Measurements from ENCODE around the gene CAMTA1.

CAMTA1 gene

DNA sequence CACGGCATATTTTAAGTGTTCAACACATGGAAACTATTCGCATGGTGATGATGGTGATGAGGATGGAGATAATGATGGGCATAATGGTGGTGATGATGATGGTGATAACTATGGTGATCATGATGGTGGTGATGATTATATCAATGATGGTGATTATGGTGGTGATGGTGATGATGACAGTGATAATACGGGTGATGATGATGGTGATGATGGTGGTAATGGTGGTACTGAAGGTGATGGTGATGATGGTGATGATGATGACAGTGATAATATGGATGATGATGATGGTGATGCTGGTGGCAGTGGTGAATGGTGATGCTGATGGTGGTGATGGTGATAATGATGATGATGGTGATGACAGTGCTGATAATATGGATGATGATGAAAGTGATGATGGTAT, 644.0 kb downstream of the CAMTA1 start:
- ChIA-PET POLR2A (no interaction called here), CTCF (no interaction called here)
- TF ChIP-seq TARDBP (IDR thresholded peaks at IDR 0.05) (no peak), SUZ12 (IDR thresholded peaks at IDR 0.05) (no peak), ZNF384 (IDR thresholded peaks at IDR 0.05) (no peak), FOXM1 (IDR thresholded peaks at IDR 0.05; ENCODE audit: borderline replicate concordance) (no peak), BHLHE40 (IDR thresholded peaks at IDR 0.05; ENCODE audit: borderline replicate concordance) (no peak), NFRKB (IDR thresholded peaks at IDR 0.05) (no peak), LEF1 (IDR thresholded peaks at IDR 0.05; ENCODE audit: borderline replicate concordance) (no peak), CTBP1 (IDR thresholded peaks at IDR 0.05; ENCODE audit: borderline replicate concordance) (no peak), ELF4 (IDR thresholded peaks at IDR 0.05) (no peak), HDGF (IDR thresholded peaks at IDR 0.05; ENCODE audit: borderline replicate concordance) (no peak), L3MBTL2 (conservative IDR thresholded peaks at IDR 0.05) (no peak), ARNT (IDR thresholded peaks at IDR 0.05) (no peak), SP1 (IDR thresholded peaks at IDR 0.05) (no peak), FOXK2 (IDR thresholded peaks at IDR 0.05) (no peak), FOXA1 (IDR thresholded peaks at IDR 0.05) (no peak)
- TF ChIP-seq, protein P1, sequence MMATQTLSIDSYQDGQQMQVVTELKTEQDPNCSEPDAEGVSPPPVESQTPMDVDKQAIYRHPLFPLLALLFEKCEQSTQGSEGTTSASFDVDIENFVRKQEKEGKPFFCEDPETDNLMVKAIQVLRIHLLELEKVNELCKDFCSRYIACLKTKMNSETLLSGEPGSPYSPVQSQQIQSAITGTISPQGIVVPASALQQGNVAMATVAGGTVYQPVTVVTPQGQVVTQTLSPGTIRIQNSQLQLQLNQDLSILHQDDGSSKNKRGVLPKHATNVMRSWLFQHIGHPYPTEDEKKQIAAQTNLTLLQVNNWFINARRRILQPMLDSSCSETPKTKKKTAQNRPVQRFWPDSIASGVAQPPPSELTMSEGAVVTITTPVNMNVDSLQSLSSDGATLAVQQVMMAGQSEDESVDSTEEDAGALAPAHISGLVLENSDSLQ (IDR thresholded peaks at IDR 0.05): no peak
- DNase-seq (ENCODE audit: extremely low spot score): no peak

DNA sequence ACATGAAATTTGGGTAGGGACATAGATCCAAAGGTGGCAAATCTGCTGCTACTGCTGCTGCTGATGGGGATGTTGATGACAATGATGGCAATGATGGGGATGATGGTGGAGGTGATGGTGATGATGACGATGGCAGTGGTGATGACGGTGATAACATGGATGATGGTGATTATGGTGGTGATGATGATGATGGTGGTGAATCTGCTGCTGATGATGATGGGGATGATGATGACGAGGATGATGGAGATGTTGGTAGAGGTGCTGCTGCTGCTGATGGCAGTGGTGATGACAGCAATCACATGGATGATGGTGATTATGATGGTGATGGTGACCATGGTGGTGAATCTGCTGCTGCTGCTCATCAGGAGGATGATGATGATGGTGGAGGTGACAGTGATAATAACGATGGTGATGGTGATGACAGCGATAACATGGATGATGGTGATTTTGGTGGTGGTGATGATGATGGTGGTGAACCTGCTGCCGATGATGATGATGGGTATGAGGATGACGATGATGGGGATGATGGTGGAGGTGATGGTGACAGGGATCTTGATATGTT, 644.9 kb downstream of the CAMTA1 start:
- CTCF ChIA-PET: no interaction called here
- no peak for DNase-seq (ENCODE audit: extremely low spot score)
- POLR2A ChIA-PET: no interaction called here
- no peak for TF ChIP-seq SP1 (IDR thresholded peaks at IDR 0.05)
- no peak for TF ChIP-seq TARDBP (IDR thresholded peaks at IDR 0.05)
- no peak for TF ChIP-seq ZNF384 (IDR thresholded peaks at IDR 0.05)
- TF ChIP-seq HDGF (IDR thresholded peaks at IDR 0.05; ENCODE audit: borderline replicate concordance): no peak

DNA sequence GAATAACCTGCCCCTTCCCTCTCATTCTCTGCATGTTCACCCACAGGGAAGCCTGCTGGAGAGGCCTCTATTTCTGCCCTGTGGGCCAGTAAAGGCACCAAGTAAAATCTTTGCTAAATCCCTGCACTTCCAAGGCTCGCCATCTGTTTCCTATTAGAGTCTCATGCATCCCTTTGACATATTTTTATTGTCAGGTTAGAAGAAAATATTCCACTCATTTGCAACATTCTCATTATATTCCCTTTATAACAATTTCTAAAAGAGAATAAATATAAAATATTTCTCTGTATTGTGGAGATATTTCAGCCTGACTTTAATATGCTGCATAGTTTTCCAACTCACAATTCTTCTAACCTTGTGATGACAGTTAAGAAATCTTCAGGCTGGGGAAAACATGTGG, 645.4 kb downstream of the CAMTA1 start:
- TF ChIP-seq FOXM1 (IDR thresholded peaks at IDR 0.05; ENCODE audit: borderline replicate concordance): no peak
- no peak for TF ChIP-seq BHLHE40 (IDR thresholded peaks at IDR 0.05; ENCODE audit: borderline replicate concordance)
- no peak for TF ChIP-seq ELF4 (IDR thresholded peaks at IDR 0.05)
- no peak for TF ChIP-seq ZNF384 (IDR thresholded peaks at IDR 0.05)
- no peak for TF ChIP-seq LEF1 (IDR thresholded peaks at IDR 0.05; ENCODE audit: borderline replicate concordance)
- no peak for TF ChIP-seq L3MBTL2 (conservative IDR thresholded peaks at IDR 0.05)
- no peak for TF ChIP-seq FOXA1 (IDR thresholded peaks at IDR 0.05)
- TF ChIP-seq HDGF (IDR thresholded peaks at IDR 0.05; ENCODE audit: borderline replicate concordance): no peak
- no peak for TF ChIP-seq SP1 (IDR thresholded peaks at IDR 0.05)
- TF ChIP-seq, protein P1 (IDR thresholded peaks at IDR 0.05): no peak
- ChIA-PET CTCF (no interaction called here), POLR2A (no interaction called here)
- DNase-seq (ENCODE audit: extremely low spot score): no peak

DNA sequence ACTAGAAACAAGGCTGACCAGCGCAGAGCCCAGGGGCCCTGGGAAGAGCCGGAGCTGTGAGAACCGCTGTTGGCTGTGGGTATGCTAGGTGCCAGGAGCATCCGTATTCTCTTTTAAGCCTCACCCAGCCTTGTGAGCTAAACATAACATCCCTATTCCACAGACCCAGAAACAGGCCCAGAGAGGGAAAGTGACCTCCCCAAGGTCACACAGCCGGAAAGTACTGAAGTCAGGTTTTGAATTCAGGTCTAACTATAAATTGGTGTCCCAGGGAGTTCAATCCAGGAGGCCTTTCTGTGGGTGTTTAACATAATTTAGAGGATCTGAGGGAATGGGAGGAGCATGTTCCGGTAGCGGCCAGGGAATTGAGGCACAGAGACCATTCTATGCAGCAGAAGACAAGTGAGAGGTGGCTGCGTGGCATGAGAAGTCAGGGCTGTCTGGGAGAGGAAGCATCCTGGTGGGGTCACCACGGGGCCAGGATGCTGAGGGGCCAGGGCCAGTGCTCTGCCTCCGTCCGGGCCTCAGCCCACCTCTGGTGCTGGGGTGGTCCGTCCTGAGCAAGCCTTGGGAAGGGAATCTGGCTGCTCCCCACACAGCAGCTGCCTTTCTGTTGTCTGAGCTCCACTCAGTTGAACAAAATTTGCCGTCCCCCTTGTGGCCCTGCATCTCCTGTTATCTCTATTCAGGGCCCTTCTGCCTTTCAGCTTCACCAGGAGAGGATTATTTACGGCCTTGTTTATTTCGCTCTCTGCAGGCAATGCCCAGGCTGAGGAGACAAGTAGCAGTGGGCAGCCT, 647.0 kb downstream of the CAMTA1 start:
- ChIA-PET CTCF (no interaction called here), POLR2A (no interaction called here)
- DNase-seq (ENCODE audit: extremely low spot score): no peak
- no peak for TF ChIP-seq CTBP1 (IDR thresholded peaks at IDR 0.05; ENCODE audit: borderline replicate concordance)
- no peak for TF ChIP-seq LEF1 (IDR thresholded peaks at IDR 0.05; ENCODE audit: borderline replicate concordance)
- TF ChIP-seq BHLHE40 (IDR thresholded peaks at IDR 0.05; ENCODE audit: borderline replicate concordance): no peak
- TF ChIP-seq HDGF (IDR thresholded peaks at IDR 0.05; ENCODE audit: borderline replicate concordance): no peak
- TF ChIP-seq FOXK2 (IDR thresholded peaks at IDR 0.05): no peak
- TF ChIP-seq SP1 (IDR thresholded peaks at IDR 0.05): no peak
- no peak for TF ChIP-seq ZNF384 (IDR thresholded peaks at IDR 0.05)
- no peak for TF ChIP-seq L3MBTL2 (conservative IDR thresholded peaks at IDR 0.05)
- no peak for TF ChIP-seq ELF4 (IDR thresholded peaks at IDR 0.05)
- TF ChIP-seq ARNT (IDR thresholded peaks at IDR 0.05): no peak
- TF ChIP-seq FOXM1 (IDR thresholded peaks at IDR 0.05; ENCODE audit: borderline replicate concordance): no peak
- TF ChIP-seq TARDBP (IDR thresholded peaks at IDR 0.05): no peak
- TF ChIP-seq SUZ12 (IDR thresholded peaks at IDR 0.05): no peak
- TF ChIP-seq, protein P1 (IDR thresholded peaks at IDR 0.05): no peak
- TF ChIP-seq NFRKB (IDR thresholded peaks at IDR 0.05): no peak
- TF ChIP-seq FOXA1 (IDR thresholded peaks at IDR 0.05): no peak

DNA sequence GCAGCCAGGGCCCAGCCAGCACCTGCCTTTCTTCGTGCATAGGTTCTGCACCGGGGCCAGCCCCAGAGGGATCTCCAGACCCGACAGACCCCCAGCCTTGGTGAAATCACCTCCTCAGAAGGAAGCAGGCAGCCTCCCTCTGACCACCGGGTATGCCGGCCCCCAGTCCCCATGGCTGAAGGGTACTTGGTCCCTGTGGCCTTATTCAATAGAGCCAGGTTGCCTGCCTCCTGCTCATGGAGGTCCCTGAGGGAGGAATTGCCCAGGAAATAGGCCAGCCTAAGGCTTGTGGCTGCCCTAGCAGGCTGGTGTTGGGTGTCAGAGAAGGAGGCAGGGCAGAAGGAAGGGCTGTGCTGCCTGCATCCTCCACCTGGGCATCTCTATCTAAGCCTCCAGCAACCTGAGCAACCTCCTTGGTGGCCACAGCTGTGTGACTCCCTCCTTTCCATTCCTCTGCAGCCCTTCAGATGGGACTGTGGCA, 647.7 kb downstream of the CAMTA1 start:
- no peak for DNase-seq (ENCODE audit: extremely low spot score)
- POLR2A ChIA-PET: no interaction called here
- CTCF ChIA-PET: no interaction called here
- TF ChIP-seq ZNF384 (IDR thresholded peaks at IDR 0.05): no peak
- no peak for TF ChIP-seq CTBP1 (IDR thresholded peaks at IDR 0.05; ENCODE audit: borderline replicate concordance)

DNA sequence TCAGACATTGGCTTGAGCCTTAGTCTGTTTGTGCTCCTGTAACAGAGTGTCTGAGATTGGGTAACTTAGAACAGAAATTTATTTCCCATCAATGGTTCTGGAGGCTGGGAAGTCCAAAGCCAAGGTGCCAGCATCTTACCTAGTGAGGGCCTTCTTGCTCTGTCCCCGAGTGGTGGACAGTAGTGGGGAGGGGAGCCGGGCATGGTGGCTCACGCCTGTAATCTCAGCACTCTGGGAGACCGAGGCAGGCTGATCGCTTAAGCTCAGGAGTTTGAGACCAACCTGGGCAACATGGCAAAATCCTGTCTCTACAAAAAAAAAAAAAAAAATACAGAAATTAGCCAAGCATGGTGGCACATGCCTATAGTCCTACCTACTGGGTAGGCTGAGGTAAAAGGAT, 649.3 kb downstream of the CAMTA1 start:
- CTCF ChIA-PET: interaction anchor here (0.6 kb wide), 1 partner anchor 23 kb away, joined by 6 read pairs; no protein-coding TSS in a partner anchor
- POLR2A ChIA-PET: no interaction called here
- TF ChIP-seq BHLHE40 (IDR thresholded peaks at IDR 0.05; ENCODE audit: borderline replicate concordance) (no peak), HDGF (IDR thresholded peaks at IDR 0.05; ENCODE audit: borderline replicate concordance) (no peak), ARNT (IDR thresholded peaks at IDR 0.05) (no peak), ELF4 (IDR thresholded peaks at IDR 0.05) (no peak), L3MBTL2 (conservative IDR thresholded peaks at IDR 0.05) (no peak), SUZ12 (IDR thresholded peaks at IDR 0.05) (no peak), FOXA1 (IDR thresholded peaks at IDR 0.05) (no peak), ZNF384 (IDR thresholded peaks at IDR 0.05) (no peak), LEF1 (IDR thresholded peaks at IDR 0.05; ENCODE audit: borderline replicate concordance) (no peak), FOXM1 (IDR thresholded peaks at IDR 0.05; ENCODE audit: borderline replicate concordance) (no peak), FOXK2 (IDR thresholded peaks at IDR 0.05) (no peak), SP1 (IDR thresholded peaks at IDR 0.05) (no peak), NFRKB (IDR thresholded peaks at IDR 0.05) (no peak), TARDBP (IDR thresholded peaks at IDR 0.05) (no peak), CTBP1 (IDR thresholded peaks at IDR 0.05; ENCODE audit: borderline replicate concordance) (no peak)
- TF ChIP-seq, protein P1 (IDR thresholded peaks at IDR 0.05): no peak

More for the DNA sequence above, 649.3 kb downstream of the CAMTA1 start:
- DNase-seq (ENCODE audit: extremely low spot score): no peak
